Activated CD8-positive, alpha-beta memory T cell treated with anti-CD3 and anti-CD28 coated beads for 24 hours (primary cell): Measurements from ENCODE around the gene AJM1.
A peak's percentile ranks its signal among the peaks of the same experiment; 100 is the strongest.
"Not testable (repeated sequence)": the region's sequence is repeated elsewhere in the genome, so short reads cannot be mapped to it uniquely, and the experiment has no call there.

Experiments used
- DNase-seq: peaks from one replicate; pipeline ENCODE4 v3.0.0-alpha.2; 2020

The AJM1 gene

DNA sequence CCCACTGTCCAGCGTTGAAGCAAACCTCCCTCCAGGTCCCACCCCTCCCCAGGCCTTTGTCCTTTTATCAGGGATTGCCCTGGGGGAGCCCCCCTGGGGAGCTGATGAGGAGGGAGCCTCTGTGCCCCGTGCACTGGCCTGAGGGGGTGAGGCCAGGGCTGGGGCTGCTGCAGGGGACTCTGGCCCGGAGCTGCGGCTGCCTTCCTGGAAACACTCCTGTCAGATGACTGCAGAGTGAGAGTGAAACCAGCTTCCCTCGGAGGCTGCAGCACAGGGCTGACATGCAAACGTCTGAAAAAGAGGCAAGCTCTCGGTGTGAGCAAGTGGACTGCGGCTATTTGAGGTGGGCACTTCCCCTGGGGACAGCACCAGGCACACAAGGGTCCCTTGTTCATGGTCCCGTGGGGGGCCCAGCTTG, 39.4 kb downstream of the AJM1 start:
- peak; percentile 86 for DNase-seq

- DNase-seq, result peak; percentile 92
Observed at GRCh38 chr9:136882109-136882946, 40.0 kb downstream of the AJM1 start.

GRCh38 chr9:136882947-136883283, 40.6 kb downstream of the AJM1 start:
- DNase-seq, result not testable (repeated sequence)

- not testable (repeated sequence) for DNase-seq
Observed at GRCh38 chr9:136883670-136884069, 41.4 kb downstream of the AJM1 start.

- DNase-seq, result peak; percentile 99
Observed at GRCh38 chr9:136885950-136886578, 43.8 kb downstream of the AJM1 start, which contains the start of gene TRAF2. Gene TRAF2 (plus strand): TSS chr9:136886516. CDS start chr9:136898741, 12,225 bp downstream.

GRCh38 chr9:136886610-136887597, 44.6 kb downstream of the AJM1 start:
- peak; percentile 84 for DNase-seq

DNA sequence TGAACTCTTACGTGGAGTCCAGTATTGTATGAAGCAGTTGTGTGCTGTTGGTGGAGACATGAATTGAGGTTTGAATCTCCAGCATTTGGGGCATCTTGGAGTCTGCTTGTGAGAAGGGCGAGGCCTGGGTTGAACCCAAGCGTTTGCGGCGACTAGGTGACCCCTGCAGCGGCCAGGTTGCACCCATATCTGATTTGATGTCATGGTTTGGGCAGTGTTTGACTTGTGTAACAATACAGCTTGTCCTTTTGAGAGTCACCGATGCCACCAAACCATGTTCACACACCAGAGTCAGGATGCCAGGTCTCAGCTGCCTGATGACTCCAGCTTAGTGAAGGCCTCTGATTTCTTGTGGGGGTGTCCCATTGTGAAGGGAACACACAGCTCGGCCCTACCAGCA, 46.2 kb downstream of the AJM1 start:
- DNase-seq, result no peak

DNA sequence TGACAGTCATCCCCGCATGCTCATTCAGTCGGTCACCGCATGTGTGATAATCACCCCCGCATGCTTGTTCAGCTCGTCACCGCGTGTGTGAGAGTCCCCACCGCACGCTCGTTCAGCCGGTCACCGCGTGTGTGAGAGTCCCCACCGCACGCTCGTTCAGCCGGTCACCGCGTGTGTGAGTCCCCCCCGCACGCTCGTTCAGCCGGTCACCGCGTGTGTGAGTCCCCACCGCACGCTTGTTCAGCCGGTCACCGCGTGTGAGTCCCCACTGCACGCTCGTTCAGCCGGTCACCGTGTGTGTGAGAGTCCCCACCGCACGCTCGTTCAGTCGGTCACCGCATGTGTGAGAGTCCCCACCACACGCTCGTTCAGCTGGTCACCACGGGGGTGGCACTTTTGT, 47.6 kb downstream of the AJM1 start:
- no peak for DNase-seq

- DNase-seq, result no peak
Observed at GRCh38 chr9:136890661-136891060, 48.4 kb downstream of the AJM1 start.
